Sigmoid colon (tissue), 3 donors: ENCODE data around the gene SLC16A12.

Experiments
- POLR2A ChIP-seq, 2 donors: fragments of 450-650 bp; IDR thresholded peaks; one replicate each; pipeline ENCODE4 v1.6.1; 2016; ENCODE audit warnings: antibody characterized with exemption in 2 of 2, mild to moderate bottlenecking in 2 of 2, moderate library complexity in 2 of 2
- TF ChIP-seq, protein P1 (sequence below), 4 experiments: fragments of 450-650 bp in 3 of 4; fragments of 200-600 bp in 1 of 4; IDR thresholded peaks; one replicate each; pipeline ENCODE4 v1.5.1; 2016 to 2019; ENCODE audit warnings: antibody characterized with exemption in 4 of 4, mild to moderate bottlenecking in 3 of 4, moderate library complexity in 2 of 4

DNA sequence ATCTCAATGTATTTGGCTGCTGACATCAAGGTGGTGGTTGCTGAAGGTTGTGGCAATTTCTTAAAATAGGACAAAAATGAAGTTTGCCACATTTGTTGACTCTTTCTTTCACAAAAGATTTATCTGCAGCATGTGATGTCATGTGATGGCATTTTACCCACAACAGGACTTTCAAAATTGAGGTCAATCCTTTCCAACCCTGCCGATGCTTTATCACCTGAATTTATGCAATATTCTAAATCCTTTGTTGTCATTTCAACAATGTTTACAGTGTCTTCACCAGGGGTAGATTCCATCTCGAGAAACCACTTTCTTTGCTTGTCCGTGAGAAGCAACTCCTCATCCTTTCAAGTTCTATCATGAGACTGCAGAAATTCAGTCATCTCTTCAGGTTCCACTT lies 40.6 kb upstream of the SLC16A12 start:
- TF ChIP-seq POLR2A (IDR thresholded peaks at IDR 0.05), result no peak
- TF ChIP-seq, protein P1, sequence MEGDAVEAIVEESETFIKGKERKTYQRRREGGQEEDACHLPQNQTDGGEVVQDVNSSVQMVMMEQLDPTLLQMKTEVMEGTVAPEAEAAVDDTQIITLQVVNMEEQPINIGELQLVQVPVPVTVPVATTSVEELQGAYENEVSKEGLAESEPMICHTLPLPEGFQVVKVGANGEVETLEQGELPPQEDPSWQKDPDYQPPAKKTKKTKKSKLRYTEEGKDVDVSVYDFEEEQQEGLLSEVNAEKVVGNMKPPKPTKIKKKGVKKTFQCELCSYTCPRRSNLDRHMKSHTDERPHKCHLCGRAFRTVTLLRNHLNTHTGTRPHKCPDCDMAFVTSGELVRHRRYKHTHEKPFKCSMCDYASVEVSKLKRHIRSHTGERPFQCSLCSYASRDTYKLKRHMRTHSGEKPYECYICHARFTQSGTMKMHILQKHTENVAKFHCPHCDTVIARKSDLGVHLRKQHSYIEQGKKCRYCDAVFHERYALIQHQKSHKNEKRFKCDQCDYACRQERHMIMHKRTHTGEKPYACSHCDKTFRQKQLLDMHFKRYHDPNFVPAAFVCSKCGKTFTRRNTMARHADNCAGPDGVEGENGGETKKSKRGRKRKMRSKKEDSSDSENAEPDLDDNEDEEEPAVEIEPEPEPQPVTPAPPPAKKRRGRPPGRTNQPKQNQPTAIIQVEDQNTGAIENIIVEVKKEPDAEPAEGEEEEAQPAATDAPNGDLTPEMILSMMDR (IDR thresholded peaks at IDR 0.05), result no peak
